Stimulated activated naive B cell treated with anti-CD40 and anti-IgM and Interleukin-4, amounts not matched to agents 10 μg/mL and 1 μg/mL and 100 μg/mL, for 72 hours (primary cell): ENCODE results near the gene SNTB2.

Source experiments
- ATAC-seq, 2 donors: fragments of 150-1000 bp; cut with Tn5 transposase; replicated peaks; 2 replicates each; pipeline ENCODE4 v1.10.0; 2021; ENCODE audit warnings: moderate library complexity in 1 of 2
- DNase-seq: peaks from one replicate; pipeline ENCODE4 v3.0.0; 2021
- H3K27ac Mint-ChIP-seq: one replicate; pipeline ENCODE4 v1.8.0; 2022; ENCODE audit warnings: mild to moderate bottlenecking, mixed read lengths
- H3K27me3 Mint-ChIP-seq, 2 donors: one replicate each; pipeline ENCODE4 v1.8.0; 2022; ENCODE audit warnings: mixed read lengths in 2 of 2
- H3K36me3 Mint-ChIP-seq, 2 donors: one replicate each; pipeline ENCODE4 v1.8.0; 2022; ENCODE audit warnings: mixed read lengths in 2 of 2, mild to moderate bottlenecking in 1 of 2
- H3K4me1 Mint-ChIP-seq, 2 donors: one replicate each; pipeline ENCODE4 v1.8.0; 2022; ENCODE audit warnings: mixed read lengths in 2 of 2, mild to moderate bottlenecking in 1 of 2
- H3K4me3 Mint-ChIP-seq, 2 donors: one replicate each; pipeline ENCODE4 v1.8.0; 2022; ENCODE audit warnings: mild to moderate bottlenecking in 2 of 2, mixed read lengths in 2 of 2, moderate library complexity in 1 of 2
- H3K9me3 Mint-ChIP-seq, 2 donors: one replicate each; pipeline ENCODE4 v1.8.0; 2022; ENCODE audit warnings: mixed read lengths in 2 of 2, mild to moderate bottlenecking in 1 of 2

The SNTB2 gene

GRCh38 chr16:69166946-69167930 lies 19.7 kb upstream of the SNTB2 start:
- Mint-ChIP-seq H3K27ac (no peak overlapping the region), H3K27me3 (no peaks in the 10 kb centered on the region), H3K36me3 (peaks cover 55 to 77% of the 10 kb centered on the region in 2 donors), H3K4me3 (no peak overlapping the region), H3K9me3 (no peaks in the 10 kb centered on the region), H3K4me1 (peaks cover 17 to 33% of the 10 kb centered on the region in 2 donors)
- DNase-seq, result no peak
- ATAC-seq, result no peak

GRCh38 chr16:69169051-69169450 lies 17.9 kb upstream of the SNTB2 start:
- Mint-ChIP-seq H3K27me3 (no peaks in the 10 kb centered on the region), H3K9me3 (no peaks in the 10 kb centered on the region), H3K4me1 (peaks cover 20 to 33% of the 10 kb centered on the region in 2 donors), H3K4me3 (no peak overlapping the region), H3K36me3 (peaks cover 51 to 72% of the 10 kb centered on the region in 2 donors), H3K27ac (no peak overlapping the region)
- ATAC-seq (no peak), DNase-seq (no peak)

GRCh38 chr16:69169607-69170352 lies 17.2 kb upstream of the SNTB2 start:
- H3K36me3 Mint-ChIP-seq, result peaks cover 48 to 70% of the 10 kb centered on the region in 2 donors
- H3K4me1 Mint-ChIP-seq, result peaks cover 20 to 33% of the 10 kb centered on the region in 2 donors
- no peaks in the 10 kb centered on the region for H3K9me3 Mint-ChIP-seq
- no peak for DNase-seq
- H3K4me3 Mint-ChIP-seq, result no peak overlapping the region
- no peak overlapping the region for H3K27ac Mint-ChIP-seq
- H3K27me3 Mint-ChIP-seq, result no peaks in the 10 kb centered on the region
- ATAC-seq, result no peak

GRCh38 chr16:69171325-69172084 lies 15.5 kb upstream of the SNTB2 start:
- Mint-ChIP-seq H3K9me3 (no peaks in the 10 kb centered on the region), H3K36me3 (peaks cover 44 to 66% of the 10 kb centered on the region in 2 donors), H3K4me1 (peaks cover 16 to 26% of the 10 kb centered on the region in 2 donors), H3K27me3 (no peaks in the 10 kb centered on the region), H3K27ac (no peak overlapping the region), H3K4me3 (peak overlapping the region in 1 of 2 donors; percentile 51)
- ATAC-seq (peak in 1 of 2 donors; percentile 29), DNase-seq (no peak)

DNA sequence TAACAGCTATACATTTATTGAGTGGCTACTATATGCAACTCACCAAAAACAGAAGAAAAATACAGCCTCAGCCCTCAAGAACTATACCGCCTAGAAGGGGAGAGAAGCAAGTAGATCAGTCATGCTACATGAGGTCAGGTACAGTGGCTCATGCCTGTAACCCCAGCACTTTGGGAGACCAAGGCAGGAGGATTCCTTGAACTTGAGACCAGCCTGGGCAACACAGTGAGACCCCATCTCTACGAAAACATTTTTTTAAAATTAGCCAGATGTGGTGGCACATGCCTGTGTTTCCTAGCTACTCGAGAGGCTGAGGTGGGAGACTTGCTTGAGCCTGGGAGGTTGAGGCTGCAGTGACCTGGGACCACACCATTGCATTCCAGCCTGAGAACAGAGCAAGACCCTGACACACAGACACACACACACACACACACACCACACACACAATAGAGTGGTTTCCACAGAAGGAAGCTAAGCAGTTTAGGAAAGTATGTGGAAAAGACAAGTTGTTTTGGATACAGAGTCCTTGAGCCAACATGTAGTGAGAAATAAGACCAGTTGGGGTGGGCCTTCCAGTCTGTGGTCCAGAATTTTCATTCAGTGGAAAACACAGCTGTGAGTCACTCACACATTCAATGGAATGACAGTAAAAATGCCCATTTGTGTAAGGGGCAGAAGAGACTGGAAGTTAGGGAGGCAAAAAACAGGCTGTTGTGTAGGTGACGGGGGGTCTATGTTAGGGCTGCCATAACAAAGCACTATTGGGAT lies 10.7 kb upstream of the SNTB2 start:
- Mint-ChIP-seq H3K36me3 (peaks cover 32 to 49% of the 10 kb centered on the region in 2 donors), H3K9me3 (no peaks in the 10 kb centered on the region), H3K4me1 (peaks cover 16 to 17% of the 10 kb centered on the region in 2 donors), H3K27me3 (no peaks in the 10 kb centered on the region), H3K4me3 (no peak overlapping the region), H3K27ac (no peak overlapping the region)
- ATAC-seq (no peak), DNase-seq (no peak)

DNA sequence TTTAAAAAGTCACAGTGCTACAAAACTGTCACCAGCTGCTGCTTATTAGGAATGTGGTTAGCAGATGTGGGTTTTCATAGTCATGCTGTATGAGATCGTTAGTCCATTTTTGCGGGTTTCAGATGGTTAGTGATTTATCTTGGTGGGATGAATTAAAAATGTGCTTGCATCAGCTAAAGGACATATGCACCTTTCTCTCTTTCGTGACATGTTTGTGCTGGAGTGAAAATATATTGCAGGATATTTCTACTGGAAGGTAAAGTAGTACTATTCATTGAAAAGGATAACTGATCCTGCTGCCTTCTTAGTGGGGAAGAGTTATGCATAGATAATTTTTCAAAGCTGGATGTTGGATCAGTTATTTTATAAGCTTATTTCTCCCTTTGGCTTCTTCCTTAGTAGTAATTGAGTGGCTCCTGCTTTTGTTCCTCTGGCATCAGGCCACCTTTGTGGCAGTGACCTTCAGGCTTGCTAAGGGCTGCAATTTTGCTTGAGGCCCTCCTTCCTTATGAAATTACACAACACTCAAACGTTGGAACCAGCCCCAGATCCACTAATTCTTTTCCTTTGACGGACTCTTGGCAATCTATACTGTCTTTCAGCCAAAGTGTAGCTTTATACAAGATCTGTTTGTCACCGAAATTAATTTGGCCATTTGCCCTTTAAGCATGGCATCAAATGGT lies 7.5 kb upstream of the SNTB2 start:
- Mint-ChIP-seq H3K36me3 (peaks cover 26 to 48% of the 10 kb centered on the region in 2 donors), H3K27ac (no peak overlapping the region), H3K9me3 (no peaks in the 10 kb centered on the region), H3K27me3 (no peaks in the 10 kb centered on the region), H3K4me3 (no peak overlapping the region), H3K4me1 (peaks cover 6 to 9% of the 10 kb centered on the region in 2 donors)
- no peak for DNase-seq
- no peak for ATAC-seq

- Mint-ChIP-seq H3K27me3 (no peaks in the 10 kb centered on the region), H3K4me3 (no peak overlapping the region), H3K9me3 (no peaks in the 10 kb centered on the region), H3K4me1 (peaks cover 8 to 13% of the 10 kb centered on the region in 2 donors), H3K27ac (peak overlapping the region; percentile 26), H3K36me3 (peaks cover 29 to 53% of the 10 kb centered on the region in 2 donors)
- ATAC-seq (no peak), DNase-seq (no peak)
These were observed 7.0 kb upstream of the SNTB2 start for GRCh38 chr16:69180011-69180338.

GRCh38 chr16:69182730-69183416 lies 4.1 kb upstream of the SNTB2 start:
- Mint-ChIP-seq H3K36me3 (peaks cover 17 to 37% of the 10 kb centered on the region in 2 donors), H3K4me3 (no peak overlapping the region), H3K27me3 (no peaks in the 10 kb centered on the region), H3K9me3 (no peaks in the 10 kb centered on the region), H3K4me1 (peaks cover 16 to 31% of the 10 kb centered on the region in 2 donors), H3K27ac (no peak overlapping the region)
- DNase-seq, result no peak
- no peak for ATAC-seq

GRCh38 chr16:69187446-69188235 lies 677 bp downstream of the SNTB2 start:
- H3K4me1 Mint-ChIP-seq, result peaks cover 23 to 41% of the 10 kb centered on the region in 2 donors

GRCh38 chr16:69188236-69188549 lies 1.2 kb downstream of the SNTB2 start:
- Mint-ChIP-seq H3K4me3 (peak overlapping the region; percentile 85 to 87), H3K4me1 (peaks cover 23 to 41% of the 10 kb centered on the region in 2 donors), H3K36me3 (peaks cover 7 to 14% of the 10 kb centered on the region in 2 donors), H3K27me3 (peaks cover 0 to 5% of the 10 kb centered on the region in 2 donors), H3K9me3 (no peaks in the 10 kb centered on the region), H3K27ac (peak overlapping the region; percentile 81)
- ATAC-seq, result no peak
- no peak for DNase-seq

More at GRCh38 chr16:69187446-69188235, 677 bp downstream of the SNTB2 start:
- ATAC-seq, result peak; percentile 41 to 43
- peaks cover 9 to 19% of the 10 kb centered on the region in 2 donors for H3K36me3 Mint-ChIP-seq
- H3K27me3 Mint-ChIP-seq, result peaks cover 0 to 5% of the 10 kb centered on the region in 2 donors
- peak; percentile 17 for DNase-seq
- peak overlapping the region; percentile 81 for H3K27ac Mint-ChIP-seq
- H3K4me3 Mint-ChIP-seq, result peak overlapping the region; percentile 85 to 87
- no peaks in the 10 kb centered on the region for H3K9me3 Mint-ChIP-seq

DNA sequence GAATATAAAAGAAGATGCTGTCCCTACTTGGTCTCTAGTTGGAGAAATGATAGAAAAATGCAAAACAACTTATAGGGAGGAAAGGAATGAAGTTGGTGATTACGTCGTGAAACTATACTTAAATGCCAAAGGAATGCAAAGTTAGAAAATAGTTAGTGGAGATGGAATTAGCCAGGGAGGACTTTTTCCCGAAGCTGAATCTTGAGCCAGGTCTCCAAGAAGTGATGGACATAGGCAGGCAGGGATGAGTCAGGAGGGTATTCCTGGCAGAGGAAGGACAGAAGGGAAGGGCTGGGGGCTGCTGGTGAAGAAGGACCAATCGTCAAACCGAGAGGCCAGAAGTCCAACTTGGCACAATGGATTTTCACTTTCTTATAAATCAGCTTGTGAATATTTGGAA lies 1.8 kb downstream of the SNTB2 start:
- Mint-ChIP-seq H3K36me3 (peaks cover 7 to 14% of the 10 kb centered on the region in 2 donors), H3K4me3 (peak overlapping the region; percentile 85 to 87), H3K27ac (no peak overlapping the region), H3K9me3 (no peaks in the 10 kb centered on the region), H3K27me3 (peaks cover 0 to 5% of the 10 kb centered on the region in 2 donors), H3K4me1 (peaks cover 23 to 41% of the 10 kb centered on the region in 2 donors)
- no peak for ATAC-seq
- DNase-seq, result no peak

DNA sequence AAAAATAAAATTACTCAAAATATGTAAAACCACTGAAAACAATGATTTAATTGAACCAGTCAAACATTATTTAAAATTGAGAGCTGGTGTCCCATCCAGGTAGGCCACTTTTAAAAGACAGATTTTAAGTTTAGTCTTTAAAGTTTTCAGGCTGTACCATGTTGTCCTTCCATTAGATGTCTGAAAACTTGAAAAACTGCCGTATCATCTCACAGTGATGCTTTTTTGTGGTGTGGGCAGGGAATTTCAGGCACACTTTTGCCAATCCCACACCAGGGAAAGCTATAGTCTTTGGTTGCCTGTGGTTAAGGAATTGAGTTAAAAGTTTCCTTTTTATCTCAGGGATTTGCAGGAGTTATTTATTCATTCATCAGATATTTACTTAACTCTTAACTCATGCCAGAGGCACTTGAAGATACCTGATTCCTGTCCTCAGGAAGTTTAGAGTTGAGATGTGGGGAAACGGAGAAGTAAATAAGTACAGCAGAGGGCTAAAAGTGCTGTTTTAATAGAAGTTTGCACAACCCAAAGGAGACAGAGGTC lies 3.2 kb downstream of the SNTB2 start:
- Mint-ChIP-seq H3K36me3 (peaks cover 4 to 7% of the 10 kb centered on the region in 2 donors), H3K27ac (no peak overlapping the region), H3K9me3 (no peaks in the 10 kb centered on the region), H3K27me3 (peaks cover 0 to 5% of the 10 kb centered on the region in 2 donors), H3K4me1 (peaks cover 20 to 36% of the 10 kb centered on the region in 2 donors), H3K4me3 (no peak overlapping the region)
- ATAC-seq (no peak), DNase-seq (no peak)
